GM18519 (cell line): Measurements from ENCODE around the gene REEP5.
"Not testable (repeated sequence)": the region's sequence is repeated elsewhere in the genome, so short reads cannot be mapped to it uniquely, and the experiment has no call there.

Experiments
- ATAC-seq: cut with Tn5 transposase; IDR thresholded peaks from one replicate; pipeline ENCODE4 v1.9.1; 2021; ENCODE audit warnings: mild to moderate bottlenecking, moderate library complexity; ENCODE audit not compliant: unreplicated experiment, low FRiP score

The REEP5 gene

GRCh38 chr5:112921833-112922817 is at the start of gene REEP5:
REEP5 (minus strand) TSS chr5:112922227; CDS start chr5:112922190, 37 bp downstream.
- ATAC-seq, result peak; percentile 53

GRCh38 chr5:112971276-112971675 is 49.2 kb upstream of the REEP5 start:
- no peak for ATAC-seq

GRCh38 chr5:112968411-112969106 is 46.5 kb upstream of the REEP5 start:
- ATAC-seq, result no peak

- no peak for ATAC-seq
Measured at GRCh38 chr5:112967520-112968083, 45.6 kb upstream of the REEP5 start.

GRCh38 chr5:112965733-112966306 is 43.8 kb upstream of the REEP5 start:
- ATAC-seq, result no peak

GRCh38 chr5:112963374-112963733 is 41.3 kb upstream of the REEP5 start:
- not testable (repeated sequence) for ATAC-seq

- ATAC-seq, result no peak
Measured at GRCh38 chr5:112960863-112961504, 39.0 kb upstream of the REEP5 start.

GRCh38 chr5:112960315-112960714 is 38.3 kb upstream of the REEP5 start:
- no peak for ATAC-seq

GRCh38 chr5:112959872-112960271 is 37.8 kb upstream of the REEP5 start:
- ATAC-seq, result not testable (repeated sequence)

- peak; percentile 80 for ATAC-seq
Measured at GRCh38 chr5:112958093-112959088, 36.4 kb upstream of the REEP5 start.

- no peak for ATAC-seq
Measured at GRCh38 chr5:112957036-112957808, 35.2 kb upstream of the REEP5 start.

GRCh38 chr5:112956606-112957005 is 34.6 kb upstream of the REEP5 start:
- no peak for ATAC-seq

GRCh38 chr5:112951124-112951702 is 29.2 kb upstream of the REEP5 start:
- ATAC-seq, result no peak

GRCh38 chr5:112948458-112948857 is 26.4 kb upstream of the REEP5 start:
- no peak for ATAC-seq

GRCh38 chr5:112940670-112941069 is 18.6 kb upstream of the REEP5 start:
- ATAC-seq, result no peak

- ATAC-seq, result no peak
Measured at GRCh38 chr5:112938286-112938685, 16.3 kb upstream of the REEP5 start.

GRCh38 chr5:112935675-112936074 is 13.6 kb upstream of the REEP5 start:
- no peak for ATAC-seq

- ATAC-seq, result no peak
Measured at GRCh38 chr5:112934366-112934663, 12.3 kb upstream of the REEP5 start.
